Neural cell (in vitro differentiated cells): ENCODE results near the gene TBX2.

Source experiments
- EZH2 ChIP-seq: fragments of 200-600, 300-800 bp; shearing (Covaris generic), sonication (generic); IDR thresholded peaks from 2 replicates; pipeline ENCODE4 v1.6.1; 2014; ENCODE audit warnings: antibody characterized with exemption, low read length, borderline replicate concordance, mild to moderate bottlenecking; ENCODE audit not compliant: insufficient read depth, poor library complexity, severe bottlenecking
- TF ChIP-seq, protein P1 (sequence below): fragments of 450-650 bp; IDR thresholded peaks from 2 replicates; pipeline ENCODE4 v1.5.1; 2014; ENCODE audit warnings: antibody characterized with exemption, mild to moderate bottlenecking, moderate library complexity; ENCODE audit not compliant: poor library complexity, severe bottlenecking

- TF ChIP-seq, protein P1, sequence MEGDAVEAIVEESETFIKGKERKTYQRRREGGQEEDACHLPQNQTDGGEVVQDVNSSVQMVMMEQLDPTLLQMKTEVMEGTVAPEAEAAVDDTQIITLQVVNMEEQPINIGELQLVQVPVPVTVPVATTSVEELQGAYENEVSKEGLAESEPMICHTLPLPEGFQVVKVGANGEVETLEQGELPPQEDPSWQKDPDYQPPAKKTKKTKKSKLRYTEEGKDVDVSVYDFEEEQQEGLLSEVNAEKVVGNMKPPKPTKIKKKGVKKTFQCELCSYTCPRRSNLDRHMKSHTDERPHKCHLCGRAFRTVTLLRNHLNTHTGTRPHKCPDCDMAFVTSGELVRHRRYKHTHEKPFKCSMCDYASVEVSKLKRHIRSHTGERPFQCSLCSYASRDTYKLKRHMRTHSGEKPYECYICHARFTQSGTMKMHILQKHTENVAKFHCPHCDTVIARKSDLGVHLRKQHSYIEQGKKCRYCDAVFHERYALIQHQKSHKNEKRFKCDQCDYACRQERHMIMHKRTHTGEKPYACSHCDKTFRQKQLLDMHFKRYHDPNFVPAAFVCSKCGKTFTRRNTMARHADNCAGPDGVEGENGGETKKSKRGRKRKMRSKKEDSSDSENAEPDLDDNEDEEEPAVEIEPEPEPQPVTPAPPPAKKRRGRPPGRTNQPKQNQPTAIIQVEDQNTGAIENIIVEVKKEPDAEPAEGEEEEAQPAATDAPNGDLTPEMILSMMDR, result no peak
- TF ChIP-seq EZH2, result no peak
Measured at GRCh38 chr17:61427567-61427966, 27.9 kb downstream of the TBX2 start.
